GM19035 (cell line): ENCODE results near the gene RHOBTB1.

ENCODE experiments used
- ATAC-seq: cut with Tn5 transposase; IDR thresholded peaks from one replicate; pipeline ENCODE4 v1.9.1; 2021; ENCODE audit not compliant: unreplicated experiment

RHOBTB1 gene

DNA sequence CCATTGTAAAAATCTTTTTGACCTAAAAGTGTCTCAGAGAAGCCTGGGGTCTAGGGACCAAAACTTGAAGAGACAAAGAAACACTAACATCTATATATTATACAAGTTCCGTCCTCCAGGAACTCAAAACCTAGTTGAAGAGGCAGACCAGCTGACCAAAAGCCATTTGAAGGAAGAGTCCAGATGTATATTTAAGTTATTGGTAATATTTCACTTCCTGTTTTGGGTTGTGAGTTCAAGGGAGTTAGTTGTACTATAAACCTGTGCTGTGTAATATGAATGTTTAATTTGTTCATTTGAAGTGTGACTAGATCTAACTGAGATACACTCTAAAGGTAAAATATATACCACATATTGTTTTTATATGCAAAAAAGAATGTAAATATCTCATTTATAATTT is 120.7 kb downstream of the RHOBTB1 start:
- ATAC-seq: no peak

DNA sequence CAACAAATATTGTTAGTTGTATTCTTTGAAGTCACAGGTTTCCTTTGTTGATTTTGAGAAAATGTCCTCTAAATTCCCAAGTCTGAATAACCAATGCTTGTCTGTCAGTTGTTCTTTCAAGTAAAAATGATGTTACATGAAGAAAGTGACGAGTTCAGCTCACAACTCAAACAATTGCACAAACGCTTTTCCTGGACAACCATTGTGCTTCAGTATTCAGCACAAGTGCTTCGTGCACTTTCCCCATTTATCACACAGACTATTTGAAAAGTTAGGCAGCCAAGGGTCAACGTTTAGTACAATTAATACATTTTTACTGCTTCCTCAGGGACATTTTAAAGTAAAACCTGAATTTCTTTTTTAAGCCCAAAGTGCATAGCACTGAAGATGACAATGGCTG is 121.2 kb downstream of the RHOBTB1 start:
- ATAC-seq: no peak

DNA sequence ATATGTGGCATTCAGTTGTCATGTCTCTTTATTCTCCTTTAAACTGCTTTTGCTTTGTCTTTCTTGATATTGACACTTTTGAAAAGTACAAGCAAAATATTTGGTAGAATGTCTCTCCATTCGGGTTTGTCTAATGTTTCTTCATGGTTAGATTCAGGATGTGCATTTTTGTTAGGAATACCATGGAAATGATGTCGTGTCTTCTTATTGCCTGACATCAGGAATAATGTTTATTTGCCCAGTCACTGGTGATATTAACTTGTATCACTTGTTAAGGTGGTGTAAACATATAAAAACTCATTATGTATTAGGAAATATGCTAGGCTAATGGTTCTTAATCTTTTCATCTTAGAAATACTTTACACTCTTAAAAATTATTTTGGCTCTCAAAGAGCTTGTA is 122.3 kb downstream of the RHOBTB1 start:
- no peak for ATAC-seq

DNA sequence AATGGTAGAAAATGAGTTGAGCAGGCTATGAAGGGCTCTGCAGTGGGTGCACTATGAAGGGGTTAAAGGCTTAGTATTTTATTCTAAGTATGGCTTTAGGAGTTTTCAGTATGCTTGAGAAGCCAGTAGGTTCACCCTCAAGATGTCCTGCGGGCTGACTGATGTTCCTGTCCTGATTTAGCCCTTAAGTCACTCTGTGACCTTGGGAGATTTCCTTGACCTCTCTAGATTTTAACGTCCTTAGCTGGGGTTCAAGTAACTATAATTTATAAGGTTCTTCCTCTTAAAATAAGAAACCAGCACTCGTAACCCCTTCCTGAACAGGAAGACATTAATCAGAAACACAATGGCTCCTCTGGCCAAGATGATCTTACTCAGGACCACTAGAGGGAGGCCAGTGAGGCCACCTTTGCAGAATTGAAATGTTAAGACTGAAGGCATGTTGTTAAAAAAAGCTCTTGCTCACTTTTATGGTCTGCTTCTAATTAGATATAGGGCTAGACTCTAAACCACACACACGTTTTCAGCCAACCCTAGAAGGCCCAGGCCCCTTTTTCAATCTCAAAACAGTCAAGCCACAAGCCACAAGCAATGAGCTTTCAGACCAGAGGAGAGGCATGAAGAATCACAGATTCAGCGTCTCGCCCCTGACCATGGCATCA is 123.8 kb downstream of the RHOBTB1 start:
- ATAC-seq: peak; percentile 81
